IPS DF 6.9 (cell line): ENCODE measurements around the gene KCTD15.

Experiments
- DNase-seq: peaks from one replicate; pipeline ENCODE4 v3.0.0-alpha.2; 2013; ENCODE audit warnings: low read depth, low spot score
- H3K27ac ChIP-seq: one replicate; pipeline ENCODE4 v1.5.1; 2013; ENCODE audit warnings: low read length, control low read depth
- H3K27me3 ChIP-seq: 2 replicates; pipeline ENCODE4 v1.6.1; 2013; ENCODE audit warnings: mild to moderate bottlenecking, low read length; ENCODE audit not compliant: control insufficient read depth, insufficient read depth
- H3K36me3 ChIP-seq: 2 replicates; pipeline ENCODE4 v1.6.1; 2013; ENCODE audit warnings: low read length; ENCODE audit not compliant: control insufficient read depth, insufficient read depth
- H3K4me1 ChIP-seq: 2 replicates; pipeline ENCODE4 v1.6.1; 2013; ENCODE audit warnings: low read length; ENCODE audit not compliant: control insufficient read depth, insufficient read depth
- H3K4me3 ChIP-seq: 2 replicates; pipeline ENCODE4 v1.5.1; 2013; ENCODE audit warnings: mild to moderate bottlenecking, low read length
- H3K9me3 ChIP-seq: 2 replicates; pipeline ENCODE4 v1.6.1; 2013; ENCODE audit warnings: low read length, inconsistent platforms; ENCODE audit not compliant: control insufficient read depth, insufficient read depth
- WGBS: extraction: QIAGEN DNeasy Blood & Tissue Kit; methylation state at CpG from one replicate; pipeline ENCODE4 v1.1.7; 2013; ENCODE audit warnings: mixed read lengths, missing lambda C conversion rate; ENCODE audit not compliant: insufficient read length, insufficient coverage; 5-methylcytosine and 5-hydroxymethylcytosine counted together

Gene KCTD15

GRCh38 chr19:33755099-33756035 is 41.3 kb upstream of the KCTD15 start:
- no peak for DNase-seq
- H3K36me3 ChIP-seq: no peaks in the 10 kb centered on the region

GRCh38 chr19:33756177-33756576 is 40.5 kb upstream of the KCTD15 start:
- Histone ChIP-seq H3K27me3 (no peaks in the 10 kb centered on the region), H3K4me1 (no peaks in the 10 kb centered on the region), H3K4me3 (no peak overlapping the region), H3K27ac (no peak overlapping the region), H3K36me3 (no peaks in the 10 kb centered on the region), H3K9me3 (no peaks in the 10 kb centered on the region)
- no CpG with 5 or more reads among the region's 11 CpGs for WGBS
- no peak for DNase-seq

More at GRCh38 chr19:33755099-33756035, 41.3 kb upstream of the KCTD15 start:
- no peak overlapping the region for H3K27ac ChIP-seq
- H3K4me3 ChIP-seq: no peak overlapping the region
- H3K9me3 ChIP-seq: no peaks in the 10 kb centered on the region
- WGBS: no CpG with 5 or more reads among the region's 26 CpGs
- no peaks in the 10 kb centered on the region for H3K4me1 ChIP-seq
- H3K27me3 ChIP-seq: no peaks in the 10 kb centered on the region

- no peaks in the 10 kb centered on the region for H3K27me3 ChIP-seq
- peaks cover 2% of the 10 kb centered on the region; the same call in 1 of the 2 replicates for H3K36me3 ChIP-seq
- no peaks in the 10 kb centered on the region for H3K4me1 ChIP-seq
- no CpG with 5 or more reads among the region's 12 CpGs for WGBS
- H3K4me3 ChIP-seq: no peak overlapping the region
- no peak for DNase-seq
- no peak overlapping the region for H3K27ac ChIP-seq
- H3K9me3 ChIP-seq: no peaks in the 10 kb centered on the region
Measured at GRCh38 chr19:33758541-33759013, 38.1 kb upstream of the KCTD15 start.

- no peaks in the 10 kb centered on the region for H3K4me1 ChIP-seq
- H3K36me3 ChIP-seq: peaks cover 2% of the 10 kb centered on the region; the same call in 1 of the 2 replicates
Measured at GRCh38 chr19:33759356-33759755, 37.3 kb upstream of the KCTD15 start.

GRCh38 chr19:33763633-33764371 is 32.9 kb upstream of the KCTD15 start:
- no peak for DNase-seq
- Histone ChIP-seq H3K27me3 (no peaks in the 10 kb centered on the region), H3K9me3 (no peaks in the 10 kb centered on the region), H3K27ac (no peak overlapping the region), H3K4me1 (no peaks in the 10 kb centered on the region), H3K36me3 (peaks cover 2% of the 10 kb centered on the region; the same call in 1 of the 2 replicates), H3K4me3 (no peak overlapping the region)
- whole genome bisulfite sequencing: no CpG with 5 or more reads among the region's 11 CpGs

More at GRCh38 chr19:33759356-33759755, 37.3 kb upstream of the KCTD15 start:
- no peak for DNase-seq
- no CpG with 5 or more reads among the region's 7 CpGs for WGBS
- no peaks in the 10 kb centered on the region for H3K9me3 ChIP-seq
- no peaks in the 10 kb centered on the region for H3K27me3 ChIP-seq
- H3K27ac ChIP-seq: no peak overlapping the region
- H3K4me3 ChIP-seq: no peak overlapping the region

GRCh38 chr19:33766623-33767022 is 30.0 kb upstream of the KCTD15 start:
- H3K9me3 ChIP-seq: no peaks in the 10 kb centered on the region
- no peak for DNase-seq
- H3K4me3 ChIP-seq: no peak overlapping the region
- no CpG with 5 or more reads among the region's 13 CpGs for WGBS
- no peaks in the 10 kb centered on the region for H3K4me1 ChIP-seq
- H3K27ac ChIP-seq: no peak overlapping the region
- H3K36me3 ChIP-seq: peaks cover 2% of the 10 kb centered on the region; the same call in 1 of the 2 replicates
- H3K27me3 ChIP-seq: no peaks in the 10 kb centered on the region

- Histone ChIP-seq H3K4me3 (no peak overlapping the region), H3K27me3 (no peaks in the 10 kb centered on the region), H3K36me3 (peaks cover 6% of the 10 kb centered on the region; the same call in 1 of the 2 replicates), H3K27ac (no peak overlapping the region), H3K4me1 (no peaks in the 10 kb centered on the region; the same call in 1 of the 2 replicates), H3K9me3 (no peaks in the 10 kb centered on the region)
- no CpG with 5 or more reads among the region's 9 CpGs for WGBS
- DNase-seq: peak; percentile 43
Measured at GRCh38 chr19:33767898-33768413, 28.7 kb upstream of the KCTD15 start.

GRCh38 chr19:33769208-33769607 is 27.5 kb upstream of the KCTD15 start:
- H3K27ac ChIP-seq: no peak overlapping the region
- no peaks in the 10 kb centered on the region; the same call in 1 of the 2 replicates for H3K4me1 ChIP-seq
- DNase-seq: no peak
- H3K9me3 ChIP-seq: no peaks in the 10 kb centered on the region
- H3K4me3 ChIP-seq: no peak overlapping the region
- peaks cover 6% of the 10 kb centered on the region; the same call in 1 of the 2 replicates for H3K36me3 ChIP-seq
- WGBS: no CpG with 5 or more reads among the region's 6 CpGs
- H3K27me3 ChIP-seq: no peaks in the 10 kb centered on the region

GRCh38 chr19:33770107-33770506 is 26.6 kb upstream of the KCTD15 start:
- no peaks in the 10 kb centered on the region for H3K27me3 ChIP-seq
- DNase-seq: no peak
- no peak overlapping the region for H3K4me3 ChIP-seq
- H3K36me3 ChIP-seq: peaks cover 6% of the 10 kb centered on the region; the same call in 1 of the 2 replicates
- no peaks in the 10 kb centered on the region; the same call in 1 of the 2 replicates for H3K4me1 ChIP-seq
- WGBS: no CpG with 5 or more reads among the region's 8 CpGs
- no peak overlapping the region for H3K27ac ChIP-seq
- no peaks in the 10 kb centered on the region for H3K9me3 ChIP-seq
